HG03135 (cell line): ENCODE results near the gene EML6.

ENCODE experiments used
- ATAC-seq: cut with Tn5 transposase; IDR thresholded peaks from one replicate; pipeline ENCODE4 v1.9.1; 2021; ENCODE audit warnings: mild to moderate bottlenecking, moderate library complexity; ENCODE audit not compliant: unreplicated experiment

Gene EML6

GRCh38 chr2:54902763-54903162, 179.3 kb downstream of the EML6 start:
- ATAC-seq = no peak

- ATAC-seq = no peak
These were observed 180.5 kb downstream of the EML6 start for GRCh38 chr2:54903736-54904554.

- no peak for ATAC-seq
These were observed 181.4 kb downstream of the EML6 start for GRCh38 chr2:54904836-54905235.

- no peak for ATAC-seq
These were observed 183.3 kb downstream of the EML6 start for GRCh38 chr2:54906716-54907115.

- ATAC-seq = no peak
These were observed 184.2 kb downstream of the EML6 start for GRCh38 chr2:54907663-54908062.

GRCh38 chr2:54908591-54908990, 185.1 kb downstream of the EML6 start:
- no peak for ATAC-seq

DNA sequence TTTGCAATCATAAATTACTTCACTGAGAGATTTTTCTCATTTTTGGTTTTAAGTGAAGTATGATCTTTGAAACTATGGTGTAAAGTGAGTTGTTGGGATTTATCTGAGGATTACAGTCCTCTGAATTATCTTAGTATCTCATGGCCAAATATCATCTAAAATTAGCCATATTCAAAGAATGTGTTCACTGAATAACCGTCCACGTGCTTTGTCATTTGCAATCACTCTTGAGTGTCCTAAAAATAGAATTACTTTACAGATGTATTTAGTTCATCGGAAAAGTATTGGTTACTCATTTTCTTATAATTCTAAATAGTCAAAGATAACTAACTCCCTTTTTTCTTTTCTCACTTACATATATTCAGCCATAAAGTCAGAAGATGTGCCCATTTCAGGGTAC, 185.5 kb downstream of the EML6 start:
- no peak for ATAC-seq

DNA sequence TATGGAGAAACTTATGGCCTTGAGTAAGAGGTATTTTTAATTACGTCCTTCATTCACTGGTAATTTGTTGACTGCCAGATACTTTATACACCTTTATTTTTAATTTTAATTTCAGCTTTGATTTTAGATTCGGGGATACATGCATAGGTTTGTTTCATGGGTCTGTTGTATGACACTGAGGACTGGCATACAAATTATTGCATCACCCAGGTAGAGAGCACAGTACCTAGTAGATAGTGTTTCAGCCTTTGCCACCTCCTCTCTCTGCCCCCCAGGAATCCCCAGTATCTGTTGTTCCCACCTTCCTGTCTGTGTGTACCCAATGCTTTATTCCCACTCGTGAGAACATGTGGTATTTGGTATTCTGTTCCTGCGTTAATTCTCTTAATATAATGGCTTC, 188.8 kb downstream of the EML6 start:
- no peak for ATAC-seq

DNA sequence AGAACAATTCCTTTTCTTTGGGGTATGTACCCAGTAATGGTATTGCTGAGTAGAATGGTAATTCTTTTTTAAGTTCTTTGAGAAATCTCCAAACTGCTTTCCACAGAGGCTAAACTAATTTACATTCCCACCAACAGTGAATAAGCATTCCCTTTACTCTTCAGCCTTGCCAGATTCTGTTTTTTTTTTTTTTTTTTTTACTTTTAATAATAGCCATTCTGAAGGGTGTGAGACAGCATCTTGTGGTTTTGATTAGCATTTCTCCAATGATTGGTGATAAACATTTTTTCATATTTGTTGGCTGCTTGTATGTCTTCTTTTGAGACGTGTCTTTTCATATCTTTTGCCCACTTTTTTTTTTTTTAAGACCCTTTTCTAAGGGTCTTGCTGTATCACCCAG, 189.4 kb downstream of the EML6 start:
- ATAC-seq = no peak

- no peak for ATAC-seq
These were observed 191.2 kb downstream of the EML6 start for GRCh38 chr2:54914637-54915036.

DNA sequence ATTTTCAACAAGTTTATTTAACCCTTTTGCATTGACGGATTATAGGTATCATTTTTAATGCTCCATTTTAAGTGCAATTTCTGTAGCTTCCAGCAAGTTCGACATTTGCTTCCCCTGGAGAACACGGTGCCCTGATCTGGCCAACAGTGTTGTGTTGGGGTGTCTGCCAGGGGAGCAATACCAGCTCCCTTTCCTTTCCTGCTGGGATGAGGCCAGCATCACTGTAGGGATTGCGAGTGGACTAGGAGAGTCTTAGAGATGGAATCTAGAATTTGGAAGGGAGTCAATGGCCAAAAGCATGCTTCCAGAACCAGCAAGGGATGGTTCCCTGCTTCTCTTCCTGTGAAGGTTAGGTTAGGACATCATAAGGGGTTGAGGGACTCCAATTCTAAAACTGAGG, 191.6 kb downstream of the EML6 start:
- ATAC-seq = no peak

GRCh38 chr2:54916637-54917036, 193.2 kb downstream of the EML6 start:
- ATAC-seq = no peak

GRCh38 chr2:54918647-54919280, 195.3 kb downstream of the EML6 start:
- no peak for ATAC-seq

DNA sequence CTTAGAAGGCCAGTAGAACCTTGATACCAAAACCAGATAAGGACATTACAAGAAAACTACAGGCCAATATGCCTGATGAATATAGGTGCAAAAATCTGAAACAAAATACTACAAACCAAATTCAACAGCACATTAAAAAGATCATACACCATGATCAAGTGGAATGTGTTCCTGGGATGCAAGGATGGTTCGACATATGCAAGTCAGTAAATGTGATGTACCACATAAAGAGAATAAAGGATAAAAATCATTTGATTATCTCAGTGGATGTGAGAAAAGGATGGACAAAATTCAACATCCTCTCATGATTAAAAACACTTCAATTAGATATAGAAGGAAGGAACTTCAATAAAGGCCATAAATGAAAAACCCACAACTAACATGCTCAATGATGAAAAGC, 197.2 kb downstream of the EML6 start:
- no peak for ATAC-seq

DNA sequence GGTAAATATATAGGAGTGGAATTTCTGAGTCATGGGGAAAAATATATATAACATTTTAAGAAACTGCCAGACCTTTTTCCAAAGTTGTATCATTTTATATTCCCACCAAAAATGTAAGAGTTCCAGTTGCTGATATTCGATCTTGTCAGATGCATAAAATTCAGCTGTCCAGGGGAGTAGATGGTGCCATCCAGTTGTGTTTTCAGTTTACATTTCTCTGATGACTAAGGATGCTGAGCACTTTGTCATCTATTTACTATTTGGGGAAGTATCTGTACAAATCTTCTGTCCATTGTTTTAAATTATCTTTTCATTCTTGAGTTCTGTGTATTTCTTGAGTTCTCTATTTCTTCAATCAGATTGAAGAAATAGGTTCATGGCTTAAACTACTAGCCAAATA, 200.7 kb downstream of the EML6 start:
- no peak for ATAC-seq

DNA sequence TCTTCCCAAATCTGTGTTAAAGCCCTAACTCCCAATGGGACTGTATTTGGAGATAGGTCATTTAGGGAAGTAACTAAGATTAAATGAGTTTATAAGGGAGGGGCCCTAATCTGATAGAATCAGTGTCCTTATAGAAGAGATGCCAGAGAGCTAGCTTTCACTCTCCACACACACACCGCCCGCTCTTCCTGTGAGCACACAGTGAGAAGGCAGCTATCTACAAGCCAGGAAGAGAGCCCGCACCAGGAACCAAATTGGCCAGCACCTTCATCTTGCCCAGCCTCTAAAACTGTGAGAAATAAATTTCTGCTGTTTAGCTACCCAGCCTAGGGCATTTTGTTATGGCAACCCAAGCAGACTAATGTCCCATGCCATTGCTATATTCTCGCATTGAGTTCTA, 201.6 kb downstream of the EML6 start:
- ATAC-seq = no peak

GRCh38 chr2:54927085-54927750, 203.8 kb downstream of the EML6 start:
- ATAC-seq = no peak

- no peak for ATAC-seq
These were observed 204.5 kb downstream of the EML6 start for GRCh38 chr2:54927751-54928615.

- no peak for ATAC-seq
These were observed 205.3 kb downstream of the EML6 start for GRCh38 chr2:54928719-54929118.

GRCh38 chr2:54931473-54931872, 208.0 kb downstream of the EML6 start:
- no peak for ATAC-seq

- no peak for ATAC-seq
These were observed 211.9 kb downstream of the EML6 start for GRCh38 chr2:54935389-54935788.
